Liver (tissue), 9 donors: Measurements from ENCODE around the gene ANKRD28. TPM values are rescaled to one million over a fixed set of nuclear protein-coding genes. Genes with fewer than 3 reads are reported as not detected.
A peak's percentile ranks its signal among the peaks of the same experiment; 100 is the strongest.
"Not testable (repeated sequence)": the region's sequence is repeated elsewhere in the genome, so short reads cannot be mapped to it uniquely, and the experiment has no call there.

Experiments used
- DNase-seq: peaks from one replicate; pipeline ENCODE4 v3.0.0-alpha.2; 2017; ENCODE audit warnings: low spot score
- H3K27ac ChIP-seq, 2 donors: one replicate each; pipeline ENCODE4 v1.7.0; 2013; ENCODE audit warnings: inconsistent platforms in 2 of 2, low read length in 2 of 2, control low read depth in 1 of 2, low read depth in 1 of 2, mild to moderate bottlenecking in 1 of 2
- H3K27me3 ChIP-seq, 4 donors: one replicate each; pipeline versions ENCODE4 v1.6.1 to v1.7.0; 2013; ENCODE audit warnings: low read length in 3 of 4, inconsistent platforms in 1 of 4, mild to moderate bottlenecking in 1 of 4, moderate library complexity in 1 of 4; ENCODE audit not compliant: control insufficient read depth in 4 of 4, insufficient read depth in 4 of 4
- H3K36me3 ChIP-seq, 4 donors: one replicate each; pipeline versions ENCODE4 v1.6.1 to v1.7.0; 2013; ENCODE audit warnings: low read length in 3 of 4, mild to moderate bottlenecking in 3 of 4, low read depth in 1 of 4, moderate library complexity in 1 of 4; ENCODE audit not compliant: control insufficient read depth in 4 of 4, insufficient read depth in 3 of 4
- H3K4me1 ChIP-seq, 4 donors: one replicate each; pipeline versions ENCODE4 v1.6.1 to v1.7.0; 2013; ENCODE audit warnings: low read length in 3 of 4, mild to moderate bottlenecking in 3 of 4, moderate library complexity in 1 of 4; ENCODE audit not compliant: control insufficient read depth in 4 of 4, insufficient read depth in 4 of 4
- H3K4me3 ChIP-seq, 3 donors: one replicate each; pipeline versions ENCODE4 v1.6.1 to v1.7.0; 2013; ENCODE audit warnings: low read length in 3 of 3, control low read depth in 1 of 3, low read depth in 1 of 3, mild to moderate bottlenecking in 1 of 3
- H3K9ac ChIP-seq, 2 donors: one replicate each; pipeline ENCODE4 v1.7.0; 2013; ENCODE audit warnings: low read length in 2 of 2, mild to moderate bottlenecking in 2 of 2, moderate library complexity in 2 of 2, control low read depth in 1 of 2, low read depth in 1 of 2
- H3K9me3 ChIP-seq, 4 donors: one replicate each; pipeline versions ENCODE4 v1.6.1 to v1.7.0; 2013; ENCODE audit warnings: low read length in 3 of 4; ENCODE audit not compliant: control insufficient read depth in 4 of 4
- EGR1 ChIP-seq, 2 donors: IDR thresholded peaks; 2 replicates each; pipeline ENCODE4 v1.6.1; 2016 to 2018; ENCODE audit warnings: antibody characterized with exemption in 2 of 2, low read depth in 2 of 2
- FOXA1 ChIP-seq: IDR thresholded peaks from 2 replicates; pipeline ENCODE4 v1.6.1; 2016; ENCODE audit warnings: antibody characterized with exemption
- GABPA ChIP-seq, 2 donors: IDR thresholded peaks in 1 of 2; conservative IDR thresholded peaks in 1 of 2; 2 replicates each; pipeline ENCODE4 v1.6.1; 2016; ENCODE audit warnings: antibody characterized with exemption in 2 of 2, mild to moderate bottlenecking in 1 of 2, moderate library complexity in 1 of 2
- HNF4A ChIP-seq, 2 donors: conservative IDR thresholded peaks; 2 replicates each; pipeline ENCODE4 v1.6.1; 2016; ENCODE audit warnings: antibody characterized with exemption in 2 of 2, mild to moderate bottlenecking in 2 of 2
- HNF4G ChIP-seq: IDR thresholded peaks from 2 replicates; pipeline ENCODE4 v1.6.1; 2016; ENCODE audit warnings: antibody characterized with exemption
- JUND ChIP-seq, 2 donors: IDR thresholded peaks; 2 replicates each; pipeline ENCODE4 v1.6.1; 2016; ENCODE audit warnings: antibody characterized with exemption in 2 of 2
- NR2F2 ChIP-seq: IDR thresholded peaks from 2 replicates; pipeline ENCODE4 v1.6.1; 2016; ENCODE audit warnings: antibody characterized with exemption
- RAD21 ChIP-seq, 2 donors: IDR thresholded peaks; 2 replicates each; pipeline ENCODE4 v1.6.1; 2016; ENCODE audit warnings: antibody characterized with exemption in 2 of 2, mild to moderate bottlenecking in 2 of 2
- REST ChIP-seq: IDR thresholded peaks from 2 replicates; pipeline ENCODE4 v1.6.1; 2016; ENCODE audit warnings: antibody characterized with exemption, mild to moderate bottlenecking
- RXRA ChIP-seq, 2 donors: IDR thresholded peaks; 2 replicates each; pipeline ENCODE4 v1.6.1; 2017 to 2018; ENCODE audit warnings: antibody characterized with exemption in 2 of 2, mild to moderate bottlenecking in 1 of 2
- SP1 ChIP-seq: IDR thresholded peaks from 2 replicates; pipeline ENCODE4 v1.6.1; 2018; ENCODE audit warnings: antibody characterized with exemption, mild to moderate bottlenecking
- TAF1 ChIP-seq: conservative IDR thresholded peaks from 2 replicates; pipeline ENCODE4 v1.6.1; 2016; ENCODE audit warnings: antibody characterized with exemption, mild to moderate bottlenecking
- WGBS: extraction: QIAGEN DNeasy Blood & Tissue Kit; methylation state at CpG from one replicate; pipeline ENCODE4 v1.1.7; 2013; 5-methylcytosine and 5-hydroxymethylcytosine counted together
- polyA plus RNA-seq, 2 donors: library from polyadenylated mRNA; stranded (reverse) in 1 of 2; unstranded in 1 of 2; fragments of 200-250 nt in 1 of 2; fragments of >200 nt in 1 of 2; fragmentation: Nextera tagmentation in 1 of 2; extraction: Ambion mirVana in 1 of 2; gene quantifications; one replicate each; pipeline versions ENCODE4 v1.2.1 to v1.2.3, GENCODE V29; 2013 to 2015
- total RNA-seq, 2 donors: library from RNA; depleted of rRNA; stranded (reverse); fragments of >200 nt; gene quantifications; one replicate each; pipeline ENCODE4 v1.2.3, GENCODE V29; 2014
- TF ChIP-seq, protein P1 (sequence below): IDR thresholded peaks from 2 replicates; pipeline ENCODE4 v1.6.1; 2016; ENCODE audit warnings: antibody characterized with exemption
- TF ChIP-seq, protein P2 (sequence below): IDR thresholded peaks from 2 replicates; pipeline ENCODE4 v1.6.1; 2016; ENCODE audit warnings: antibody characterized with exemption
- TF ChIP-seq, protein P3 (sequence below): fragments of 150-350 bp; IDR thresholded peaks from 2 replicates; pipeline ENCODE4 v1.5.1; 2017; ENCODE audit warnings: improper control_type of control experiment, low read depth, low read length; ENCODE audit not compliant: missing input control
- donor health status: healthy.
- donor health status: healthy.
- donor health status: healthy.
- donor health status: healthy.
- donor health status: healthy.

The ANKRD28 gene
- total and polyA plus RNA-seq, 4 donors, result 9.2 to 39.1 (median 16.8) TPM

- Histone ChIP-seq H3K27ac (no peak overlapping the region), H3K36me3 (no peaks in the 10 kb centered on the region), H3K4me1 (peaks cover 0 to 22% (median 0%) of the 10 kb centered on the region in 4 donors), H3K27me3 (no peaks in the 10 kb centered on the region), H3K9ac (no peak overlapping the region), H3K9me3 (no peaks in the 10 kb centered on the region), H3K4me3 (no peak overlapping the region)
- no peak for TF ChIP-seq RAD21 (IDR thresholded peaks at IDR 0.05)
- TF ChIP-seq GABPA (IDR thresholded peaks at IDR 0.05 in 1 of 2, conservative IDR thresholded peaks at IDR 0.05 in 1 of 2), result no peak
- TF ChIP-seq HNF4G, result no peak
- no peak for TF ChIP-seq SP1
- TF ChIP-seq, protein P1, sequence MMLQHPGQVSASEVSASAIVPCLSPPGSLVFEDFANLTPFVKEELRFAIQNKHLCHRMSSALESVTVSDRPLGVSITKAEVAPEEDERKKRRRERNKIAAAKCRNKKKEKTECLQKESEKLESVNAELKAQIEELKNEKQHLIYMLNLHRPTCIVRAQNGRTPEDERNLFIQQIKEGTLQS, result no peak
- TF ChIP-seq FOXA1, result no peak
- TF ChIP-seq, protein P2, sequence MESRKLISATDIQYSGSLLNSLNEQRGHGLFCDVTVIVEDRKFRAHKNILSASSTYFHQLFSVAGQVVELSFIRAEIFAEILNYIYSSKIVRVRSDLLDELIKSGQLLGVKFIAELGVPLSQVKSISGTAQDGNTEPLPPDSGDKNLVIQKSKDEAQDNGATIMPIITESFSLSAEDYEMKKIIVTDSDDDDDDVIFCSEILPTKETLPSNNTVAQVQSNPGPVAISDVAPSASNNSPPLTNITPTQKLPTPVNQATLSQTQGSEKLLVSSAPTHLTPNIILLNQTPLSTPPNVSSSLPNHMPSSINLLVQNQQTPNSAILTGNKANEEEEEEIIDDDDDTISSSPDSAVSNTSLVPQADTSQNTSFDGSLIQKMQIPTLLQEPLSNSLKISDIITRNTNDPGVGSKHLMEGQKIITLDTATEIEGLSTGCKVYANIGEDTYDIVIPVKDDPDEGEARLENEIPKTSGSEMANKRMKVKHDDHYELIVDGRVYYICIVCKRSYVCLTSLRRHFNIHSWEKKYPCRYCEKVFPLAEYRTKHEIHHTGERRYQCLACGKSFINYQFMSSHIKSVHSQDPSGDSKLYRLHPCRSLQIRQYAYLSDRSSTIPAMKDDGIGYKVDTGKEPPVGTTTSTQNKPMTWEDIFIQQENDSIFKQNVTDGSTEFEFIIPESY, result no peak
- TF ChIP-seq EGR1 (IDR thresholded peaks at IDR 0.05; ENCODE audit: low read depth in 2 of 2), result no peak
- TF ChIP-seq REST, result no peak
- TF ChIP-seq TAF1, result no peak
- no peak for DNase-seq
- WGBS, result 88% methylated on average over 3 of the region's 3 CpGs
Observed at GRCh38 chr3:15844889-15845288, 47.1 kb upstream of the ANKRD28 start.

DNA sequence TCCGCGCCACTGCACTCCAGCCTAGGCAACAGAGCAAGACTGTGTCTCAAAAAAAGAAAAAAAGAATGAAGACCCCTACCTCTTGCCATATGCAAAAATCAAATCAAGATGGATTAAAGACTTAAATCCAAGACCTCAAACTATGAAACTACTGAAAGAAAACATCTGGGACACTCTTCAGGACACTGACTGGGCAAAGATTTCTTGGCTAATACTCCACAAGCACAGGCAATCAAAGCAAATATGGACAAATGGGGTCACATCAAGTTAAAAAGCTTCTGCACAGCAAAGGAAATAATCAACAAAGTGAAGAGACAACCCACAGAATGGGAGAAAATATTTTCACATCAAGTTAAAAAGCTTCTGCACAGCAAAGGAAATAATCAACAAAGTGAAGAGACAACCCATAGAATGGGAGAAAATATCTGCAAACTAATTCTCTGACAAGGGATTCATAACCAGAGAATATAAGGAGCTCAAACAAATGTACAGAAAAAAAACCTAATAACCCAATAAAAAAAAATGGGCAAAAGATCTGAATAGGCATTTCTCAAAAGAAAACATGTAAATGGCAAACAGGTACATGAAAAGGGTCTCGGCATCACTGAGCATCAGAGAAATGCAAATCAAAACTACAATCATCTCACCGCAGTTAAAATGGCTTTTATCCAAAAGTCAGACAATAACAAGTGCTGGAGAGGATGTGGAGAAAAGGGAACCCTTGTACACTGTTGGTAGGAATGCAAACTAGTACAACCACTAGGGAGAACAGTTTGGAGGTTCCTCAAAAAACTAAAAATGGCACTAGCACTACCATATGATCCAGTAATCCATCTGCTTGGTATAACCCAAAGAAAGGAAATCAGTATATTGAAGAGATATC, 43.6 kb upstream of the ANKRD28 start:
- H3K9me3 ChIP-seq, DNase-seq, H3K9ac ChIP-seq, H3K4me3 ChIP-seq, H3K27ac ChIP-seq, H3K4me1 ChIP-seq, H3K27me3 ChIP-seq, H3K36me3 ChIP-seq: not testable (repeated sequence)
- 97% methylated on average over 4 of the region's 4 CpGs for WGBS
- TF ChIP-seq HNF4A (conservative IDR thresholded peaks at IDR 0.05), result peak in 1 of 2 donors; percentile 7

DNA sequence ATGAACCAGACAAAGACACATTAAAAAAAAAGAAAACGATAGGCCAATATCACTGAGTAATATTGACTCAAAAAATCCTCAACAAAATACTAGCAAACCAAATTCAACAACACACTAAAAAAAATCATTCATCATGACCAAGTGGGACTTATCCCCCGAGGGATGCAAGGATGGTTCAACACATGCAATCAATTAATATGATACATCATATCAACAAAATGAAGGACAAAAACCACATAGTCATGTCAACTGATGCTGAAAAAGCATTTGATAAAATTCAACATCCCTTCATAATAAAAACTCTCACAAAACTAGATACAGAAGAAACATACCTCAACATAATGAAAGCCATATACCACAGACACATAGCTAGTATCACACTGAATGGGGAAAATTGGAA, 41.8 kb upstream of the ANKRD28 start:
- no peak for DNase-seq
- H3K4me3 ChIP-seq, result no peak overlapping the region
- H3K9ac ChIP-seq, result no peak overlapping the region
- H3K36me3 ChIP-seq, result no peaks in the 10 kb centered on the region
- H3K9me3 ChIP-seq, result no peaks in the 10 kb centered on the region
- H3K4me1 ChIP-seq, result peaks cover 0 to 9% (median 0%) of the 10 kb centered on the region in 4 donors
- WGBS, result 95% methylated on average over 2 of the region's 2 CpGs
- no peak overlapping the region for H3K27ac ChIP-seq
- TF ChIP-seq HNF4A (conservative IDR thresholded peaks at IDR 0.05) (no peak), JUND (IDR thresholded peaks at IDR 0.05) (no peak), TAF1 (no peak), HNF4G (no peak), GABPA (IDR thresholded peaks at IDR 0.05 in 1 of 2, conservative IDR thresholded peaks at IDR 0.05 in 1 of 2) (no peak), RXRA (IDR thresholded peaks at IDR 0.05) (no peak), NR2F2 (no peak)
- TF ChIP-seq, protein P3, sequence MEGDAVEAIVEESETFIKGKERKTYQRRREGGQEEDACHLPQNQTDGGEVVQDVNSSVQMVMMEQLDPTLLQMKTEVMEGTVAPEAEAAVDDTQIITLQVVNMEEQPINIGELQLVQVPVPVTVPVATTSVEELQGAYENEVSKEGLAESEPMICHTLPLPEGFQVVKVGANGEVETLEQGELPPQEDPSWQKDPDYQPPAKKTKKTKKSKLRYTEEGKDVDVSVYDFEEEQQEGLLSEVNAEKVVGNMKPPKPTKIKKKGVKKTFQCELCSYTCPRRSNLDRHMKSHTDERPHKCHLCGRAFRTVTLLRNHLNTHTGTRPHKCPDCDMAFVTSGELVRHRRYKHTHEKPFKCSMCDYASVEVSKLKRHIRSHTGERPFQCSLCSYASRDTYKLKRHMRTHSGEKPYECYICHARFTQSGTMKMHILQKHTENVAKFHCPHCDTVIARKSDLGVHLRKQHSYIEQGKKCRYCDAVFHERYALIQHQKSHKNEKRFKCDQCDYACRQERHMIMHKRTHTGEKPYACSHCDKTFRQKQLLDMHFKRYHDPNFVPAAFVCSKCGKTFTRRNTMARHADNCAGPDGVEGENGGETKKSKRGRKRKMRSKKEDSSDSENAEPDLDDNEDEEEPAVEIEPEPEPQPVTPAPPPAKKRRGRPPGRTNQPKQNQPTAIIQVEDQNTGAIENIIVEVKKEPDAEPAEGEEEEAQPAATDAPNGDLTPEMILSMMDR, result no peak
- no peaks in the 10 kb centered on the region for H3K27me3 ChIP-seq
